SK-N-SH treated with all-trans-retinoic acid at 6 μM for 48 hours (cell line): ENCODE measurements around the gene QRICH1.

Source experiments
- ATAC-seq: fragments of 200-7000 bp; cut with Tn5 transposase; 3 replicates; pipeline ENCODE4 v1.9.1; 2020; ENCODE audit warnings: mild to moderate bottlenecking, moderate library complexity
- ARNTL ChIP-seq: fragments of 450-650 bp; formaldehyde crosslinking; IDR thresholded peaks from 2 replicates; pipeline ENCODE4 v1.5.0; 2020; ENCODE audit warnings: low read depth, mild to moderate bottlenecking, moderate library complexity, borderline replicate concordance
- BACH2 ChIP-seq: fragments of 250-450 bp; sonication (Bioruptor Pico); IDR thresholded peaks from 2 replicates; pipeline ENCODE4 v1.9.0; 2021; ENCODE audit warnings: mild to moderate bottlenecking, borderline replicate concordance
- CREB5 ChIP-seq: fragments of 250-450 bp; sonication (Bioruptor Pico); IDR thresholded peaks from 2 replicates; pipeline ENCODE4 v1.5.1; 2020; ENCODE audit warnings: low read depth, mild to moderate bottlenecking, moderate library complexity
- CSDC2 ChIP-seq: fragments of 250-450 bp; sonication (Bioruptor Pico); IDR thresholded peaks from 2 replicates; pipeline ENCODE4 v1.5.0; 2020; ENCODE audit warnings: mild to moderate bottlenecking, moderate library complexity
- ESRRG ChIP-seq: fragments of 250-450 bp; sonication (Bioruptor Pico); IDR thresholded peaks from 2 replicates; pipeline ENCODE4 v1.6.1; 2021; ENCODE audit warnings: mild to moderate bottlenecking
- GLIS3 ChIP-seq: fragments of 250-450 bp; sonication (Bioruptor Pico); IDR thresholded peaks from 2 replicates; pipeline ENCODE4 v1.5.0; 2020; ENCODE audit warnings: mild to moderate bottlenecking, moderate library complexity
- ISL1 ChIP-seq: fragments of 250-450 bp; sonication (Bioruptor Pico); IDR thresholded peaks from 2 replicates; pipeline ENCODE4 v2.1.2; 2022; ENCODE audit warnings: mild to moderate bottlenecking, moderate library complexity
- POU6F1 ChIP-seq: fragments of 250-450 bp; sonication (Bioruptor Pico); IDR thresholded peaks from 2 replicates; pipeline ENCODE4 v1.8.0; 2021; ENCODE audit warnings: low read depth, mild to moderate bottlenecking, moderate library complexity, borderline replicate concordance
- PPARA ChIP-seq: fragments of 250-450 bp; sonication (Bioruptor Pico); IDR thresholded peaks from 2 replicates; pipeline ENCODE4 v1.5.0; 2020; ENCODE audit warnings: mild to moderate bottlenecking, borderline replicate concordance
- RARB ChIP-seq: fragments of 250-450 bp; sonication (Bioruptor Pico); IDR thresholded peaks from 2 replicates; pipeline ENCODE4 v1.8.0; 2021; ENCODE audit warnings: mild to moderate bottlenecking, moderate library complexity
- SNAI2 ChIP-seq: fragments of 250-450 bp; sonication (Bioruptor Pico); IDR thresholded peaks from 2 replicates; pipeline ENCODE4 v1.5.0; 2020; ENCODE audit warnings: mild to moderate bottlenecking, moderate library complexity
- TCF4 ChIP-seq: fragments of 250-450 bp; sonication (Bioruptor Pico); IDR thresholded peaks from 2 replicates; pipeline ENCODE4 v1.8.0; 2021; ENCODE audit warnings: mild to moderate bottlenecking, moderate library complexity, borderline replicate concordance
- TOX ChIP-seq: fragments of 250-450 bp; sonication (Bioruptor Pico); IDR thresholded peaks from 2 replicates; pipeline ENCODE4 v1.8.0; 2021; ENCODE audit warnings: mild to moderate bottlenecking, moderate library complexity, borderline replicate concordance
- TSHZ2 ChIP-seq: fragments of 250-450 bp; sonication (Bioruptor Pico); IDR thresholded peaks from 2 replicates; pipeline ENCODE4 v1.5.0; 2020; ENCODE audit warnings: mild to moderate bottlenecking, moderate library complexity
- ZC3H10 ChIP-seq: fragments of 250-450 bp; sonication (Bioruptor Pico); IDR thresholded peaks from 2 replicates; pipeline ENCODE4 v1.5.1; 2021; ENCODE audit warnings: mild to moderate bottlenecking, moderate library complexity
- ZFP3 ChIP-seq: fragments of 250-450 bp; sonication (Bioruptor Pico); IDR thresholded peaks from 2 replicates; pipeline ENCODE4 v1.5.0; 2020; ENCODE audit warnings: mild to moderate bottlenecking, moderate library complexity
- ZFP30 ChIP-seq: fragments of 450-650 bp; formaldehyde crosslinking; IDR thresholded peaks from 2 replicates; pipeline ENCODE4 v1.5.0; 2022; ENCODE audit warnings: mild to moderate bottlenecking, moderate library complexity
- ZNF565 ChIP-seq: fragments of 450-650 bp; formaldehyde crosslinking; conservative IDR thresholded peaks from 2 replicates; pipeline ENCODE4 v1.5.0; 2020; ENCODE audit warnings: low read depth, mild to moderate bottlenecking, moderate library complexity
- ZNF70 ChIP-seq: fragments of 450-650 bp; formaldehyde crosslinking; IDR thresholded peaks from 2 replicates; pipeline ENCODE4 v1.5.0; 2020; ENCODE audit warnings: mild to moderate bottlenecking, moderate library complexity
- ZNF8 ChIP-seq: fragments of 450-650 bp; formaldehyde crosslinking; IDR thresholded peaks from 2 replicates; pipeline ENCODE4 v1.5.0; 2020; ENCODE audit warnings: mild to moderate bottlenecking, moderate library complexity
- TF ChIP-seq, protein P1 (sequence below): fragments of 250-450 bp; sonication (Bioruptor Pico); IDR thresholded peaks from 2 replicates; pipeline ENCODE4 v1.5.1; 2021; ENCODE audit warnings: mild to moderate bottlenecking, moderate library complexity

Gene QRICH1

GRCh38 chr3:49030321-49030720, 63.5 kb downstream of the QRICH1 start:
- TF ChIP-seq, protein P1, sequence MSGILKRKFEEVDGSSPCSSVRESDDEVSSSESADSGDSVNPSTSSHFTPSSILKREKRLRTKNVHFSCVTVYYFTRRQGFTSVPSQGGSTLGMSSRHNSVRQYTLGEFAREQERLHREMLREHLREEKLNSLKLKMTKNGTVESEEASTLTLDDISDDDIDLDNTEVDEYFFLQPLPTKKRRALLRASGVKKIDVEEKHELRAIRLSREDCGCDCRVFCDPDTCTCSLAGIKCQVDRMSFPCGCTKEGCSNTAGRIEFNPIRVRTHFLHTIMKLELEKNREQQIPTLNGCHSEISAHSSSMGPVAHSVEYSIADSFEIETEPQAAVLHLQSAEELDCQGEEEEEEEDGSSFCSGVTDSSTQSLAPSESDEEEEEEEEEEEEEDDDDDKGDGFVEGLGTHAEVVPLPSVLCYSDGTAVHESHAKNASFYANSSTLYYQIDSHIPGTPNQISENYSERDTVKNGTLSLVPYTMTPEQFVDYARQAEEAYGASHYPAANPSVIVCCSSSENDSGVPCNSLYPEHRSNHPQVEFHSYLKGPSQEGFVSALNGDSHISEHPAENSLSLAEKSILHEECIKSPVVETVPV (CRISPR knock-in tag), result no peak
- TF ChIP-seq ZFP30 (CRISPR knock-in tag) (no peak), PPARA (no peak), BACH2 (CRISPR knock-in tag) (no peak), ZC3H10 (CRISPR knock-in tag) (no peak), CSDC2 (CRISPR knock-in tag) (no peak), CREB5 (CRISPR knock-in tag) (no peak), RARB (CRISPR knock-in tag) (no peak), ZFP3 (CRISPR knock-in tag) (no peak), ZNF565 (CRISPR knock-in tag) (no peak), POU6F1 (CRISPR knock-in tag) (no peak), TSHZ2 (CRISPR knock-in tag) (no peak), SNAI2 (CRISPR knock-in tag) (no peak), TOX (CRISPR knock-in tag) (no peak), GLIS3 (no peak), ISL1 (CRISPR knock-in tag) (no peak), ESRRG (CRISPR knock-in tag) (no peak), ARNTL (CRISPR knock-in tag) (no peak)
- ATAC-seq, result no peak

GRCh38 chr3:49029563-49029884, 64.3 kb downstream of the QRICH1 start:
- TF ChIP-seq CREB5 (CRISPR knock-in tag), result no peak
- no peak for TF ChIP-seq RARB (CRISPR knock-in tag)
- no peak for TF ChIP-seq CSDC2 (CRISPR knock-in tag)
- TF ChIP-seq ARNTL (CRISPR knock-in tag), result no peak
- no peak for TF ChIP-seq ESRRG (CRISPR knock-in tag)
- TF ChIP-seq ISL1 (CRISPR knock-in tag), result no peak
- TF ChIP-seq, protein P1 (CRISPR knock-in tag), result no peak
- no peak for TF ChIP-seq ZNF565 (CRISPR knock-in tag)
- no peak for TF ChIP-seq ZNF8 (CRISPR knock-in tag)
- no peak for TF ChIP-seq ZNF70 (CRISPR knock-in tag)
- no peak for TF ChIP-seq TCF4 (CRISPR knock-in tag)
- TF ChIP-seq PPARA, result no peak
- TF ChIP-seq BACH2 (CRISPR knock-in tag), result no peak
- no peak; the same call in 2 of the 3 replicates for ATAC-seq
